GM21447 (cell line): Measurements from ENCODE around the gene ZNHIT2.
"Not testable (repeated sequence)": the region's sequence is repeated elsewhere in the genome, so short reads cannot be mapped to it uniquely, and the experiment has no call there.

Source experiments
- ATAC-seq: cut with Tn5 transposase; IDR thresholded peaks from one replicate; pipeline ENCODE4 v1.9.1; 2021; ENCODE audit not compliant: unreplicated experiment

ZNHIT2 gene

DNA sequence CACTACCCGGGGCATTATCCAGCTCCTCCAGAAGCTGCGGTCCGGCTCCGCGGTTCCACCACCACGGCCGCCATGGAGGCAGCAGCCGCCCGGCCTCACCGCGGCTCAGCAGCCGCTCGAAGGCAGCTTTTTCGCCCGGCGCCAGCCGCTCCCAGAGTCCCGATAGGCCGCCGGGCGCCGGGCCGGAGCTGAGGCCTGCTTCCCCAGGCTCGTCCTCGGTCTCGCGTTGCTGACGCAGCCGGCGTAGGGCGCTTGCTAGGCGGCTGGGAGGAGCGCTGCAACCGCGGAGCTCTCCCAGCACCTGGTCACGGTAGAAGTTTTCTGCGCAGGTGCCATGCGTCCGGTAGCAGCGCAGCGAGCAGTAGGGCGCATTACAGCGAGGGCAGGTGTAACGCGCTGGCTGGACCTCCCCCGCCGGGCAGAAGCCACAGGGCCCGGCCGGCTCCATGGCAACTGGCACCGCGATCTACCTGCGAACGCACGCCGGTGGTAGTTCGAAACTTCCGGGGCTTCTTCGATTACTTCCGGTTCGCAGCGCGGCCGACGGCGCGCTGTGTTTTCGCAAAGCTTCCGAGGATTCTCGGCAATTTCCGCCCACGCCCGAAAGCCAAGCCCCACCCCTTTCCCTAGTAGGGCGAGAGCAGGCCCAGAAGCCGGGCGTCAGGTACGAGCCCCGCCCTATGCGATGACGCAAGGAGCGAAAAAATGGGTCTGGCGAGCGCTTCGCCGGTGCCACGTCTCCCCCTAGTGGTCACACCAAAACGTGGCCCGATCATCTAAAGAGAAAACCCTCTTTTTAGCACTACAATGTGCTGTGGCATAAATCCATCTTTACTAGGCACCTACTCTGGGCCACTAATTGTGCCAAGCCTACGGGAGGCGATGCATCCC, at the start of gene ZNHIT2:
ZNHIT2 (minus strand) TSS at position 496 of the 891 bp plus-strand sequence; CDS start at position 448, 48 bp downstream.
- ATAC-seq, result peak; percentile 57

DNA sequence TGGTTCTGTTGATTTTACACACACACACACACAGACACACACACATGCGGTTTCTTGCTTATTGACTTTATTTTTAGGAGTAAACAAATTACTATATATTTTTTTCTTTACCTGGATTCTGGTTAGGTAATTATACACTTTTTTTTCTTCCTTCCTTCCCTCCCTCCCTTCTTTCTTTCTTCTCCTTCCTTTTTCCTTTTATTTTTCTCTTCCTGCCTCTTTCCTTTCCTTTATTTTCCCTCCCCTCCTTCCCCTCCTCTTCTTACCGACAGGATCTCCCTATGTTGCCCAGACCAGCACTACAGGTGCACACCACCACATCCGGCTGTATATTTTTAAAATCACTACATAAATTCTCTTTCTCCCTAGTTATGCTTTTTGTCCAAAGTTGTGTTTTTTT, 49.4 kb upstream of the ZNHIT2 start:
- no peak for ATAC-seq

DNA sequence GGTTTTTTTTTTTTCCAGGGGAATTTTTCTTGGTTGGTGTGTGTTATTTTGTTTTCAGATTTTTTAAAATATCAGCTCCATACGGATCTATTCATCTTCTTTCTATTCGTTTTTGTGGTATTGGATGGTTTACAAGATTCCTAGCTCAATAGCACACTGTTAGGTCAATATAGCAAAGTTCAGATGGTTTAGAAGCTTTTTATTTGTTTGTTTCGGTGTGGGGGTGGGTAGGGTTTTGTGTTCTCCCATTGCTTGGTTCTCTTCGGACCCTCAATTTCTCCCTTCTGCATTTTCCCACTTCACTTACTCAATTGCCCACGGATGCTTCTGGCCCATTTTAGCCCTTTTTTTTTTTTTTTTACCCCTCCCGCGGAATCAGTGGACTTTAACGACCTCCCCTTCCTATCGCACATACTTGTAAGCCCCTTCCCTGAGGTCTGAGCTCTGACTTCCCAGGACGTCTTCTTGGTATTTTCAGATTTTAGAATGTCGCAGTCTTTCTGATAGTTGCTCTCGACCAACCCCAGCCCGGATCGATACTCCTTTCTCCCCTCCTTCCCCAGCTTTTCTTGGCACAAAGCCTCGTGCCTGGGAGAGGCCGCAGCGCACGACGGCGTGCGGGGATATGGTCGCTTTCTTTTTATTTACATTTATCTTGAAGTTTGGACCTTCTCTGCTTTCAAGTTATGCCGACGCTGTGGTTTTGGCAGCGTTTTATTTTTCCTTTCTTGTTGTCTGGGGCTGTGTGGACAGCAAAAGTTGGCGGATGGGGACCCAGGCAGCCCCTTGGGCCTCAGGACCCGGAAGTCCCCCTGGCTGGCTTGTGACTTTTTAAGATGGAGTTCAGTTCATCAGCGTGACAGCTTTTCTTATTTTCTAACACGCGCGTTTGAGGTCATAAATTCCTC, 48.2 kb upstream of the ZNHIT2 start:
- ATAC-seq, result no peak

DNA sequence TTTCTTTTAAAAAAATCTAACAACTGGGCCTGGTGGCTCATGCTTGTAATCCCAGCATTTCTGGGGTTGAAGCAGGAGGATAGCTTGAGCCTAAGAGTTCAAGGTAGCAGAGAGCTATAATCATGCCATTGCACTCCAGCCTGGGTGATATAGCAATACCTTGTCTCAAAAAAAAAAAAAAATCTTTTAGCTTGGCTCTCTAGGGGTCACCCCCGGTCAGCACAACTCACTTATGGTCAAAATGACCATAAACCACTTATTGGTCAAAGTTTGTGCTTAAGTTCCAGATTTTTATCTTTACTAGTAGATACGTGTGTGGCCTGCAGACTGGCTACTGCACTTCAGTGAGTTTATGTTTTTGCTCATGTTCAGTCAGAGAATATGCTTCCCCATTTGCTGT, 46.2 kb upstream of the ZNHIT2 start:
- no peak for ATAC-seq

DNA sequence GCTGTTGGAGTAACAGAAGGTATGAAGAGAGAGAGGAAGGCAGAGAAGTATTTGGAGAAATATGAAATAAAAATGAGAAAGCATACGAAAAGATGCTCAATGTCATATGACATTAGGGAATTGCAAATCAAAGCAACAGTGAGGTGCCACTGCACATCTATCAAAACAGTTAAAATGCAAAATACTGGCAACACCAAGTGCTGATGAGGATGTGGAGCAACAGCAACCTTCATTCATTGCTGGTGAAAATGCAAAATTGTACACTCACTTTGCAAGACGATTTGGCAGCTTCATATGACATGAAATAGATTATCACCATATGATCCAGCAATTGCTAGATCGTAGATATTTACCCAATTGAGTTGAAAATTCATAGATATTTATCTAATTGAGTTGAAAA, 43.1 kb upstream of the ZNHIT2 start:
- no peak for ATAC-seq

DNA sequence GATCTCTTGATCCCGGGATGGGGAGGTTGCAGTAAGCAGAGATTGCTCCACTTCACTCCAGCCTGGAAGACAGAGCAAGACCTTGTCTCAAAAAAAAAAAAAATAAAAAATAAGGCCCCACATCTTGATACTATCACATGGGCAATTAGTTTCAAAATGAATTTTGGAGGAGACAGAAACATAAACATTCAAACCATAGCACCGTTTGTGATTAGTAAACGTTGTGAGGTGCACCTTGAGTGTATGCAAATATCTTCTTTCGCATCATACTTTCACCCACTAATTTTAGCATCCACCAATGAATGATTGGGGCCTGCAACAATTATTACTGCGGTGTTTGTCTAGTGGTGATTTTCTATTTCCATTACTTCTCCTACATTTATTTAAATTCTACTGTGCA, 41.5 kb upstream of the ZNHIT2 start:
- peak; percentile 83 for ATAC-seq

DNA sequence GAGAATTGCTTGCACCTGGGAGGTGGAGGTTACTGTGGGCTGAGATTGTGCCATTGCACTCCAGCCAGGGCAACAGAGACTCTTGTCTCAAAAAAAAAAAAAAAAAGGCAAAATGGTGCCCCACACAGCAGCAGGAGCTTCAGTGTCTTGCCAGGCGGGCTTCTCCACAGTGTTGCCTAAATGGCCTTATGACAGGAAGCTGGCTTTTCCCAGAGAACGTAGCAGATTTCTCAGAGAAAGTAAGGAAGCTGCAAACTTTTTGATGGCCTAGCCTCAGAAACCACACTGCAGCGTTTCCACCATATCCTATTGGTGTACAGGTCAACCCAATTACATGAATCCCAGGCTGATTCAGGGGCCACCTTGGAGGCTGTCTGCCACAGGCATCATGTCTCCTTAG, 39.8 kb upstream of the ZNHIT2 start:
- ATAC-seq, result no peak

DNA sequence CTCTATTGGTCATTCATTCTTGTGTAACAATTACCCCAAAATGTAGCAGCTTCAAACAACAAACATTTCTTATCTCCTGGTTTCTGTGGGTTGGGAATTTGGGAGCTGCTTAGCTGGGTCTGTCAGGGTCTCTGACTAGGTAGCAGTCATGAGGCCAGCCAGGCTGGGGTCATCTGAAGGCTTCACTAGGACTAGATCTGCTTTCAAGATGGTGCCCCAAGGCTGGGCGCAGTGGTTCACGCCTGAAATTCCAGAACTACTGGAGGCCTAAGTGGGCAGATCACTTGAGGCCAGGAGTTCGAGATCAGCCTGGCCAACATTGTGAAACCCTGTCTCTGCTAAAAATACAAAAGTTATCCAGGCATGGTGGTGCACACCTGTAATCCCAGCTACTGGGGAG, 39.4 kb upstream of the ZNHIT2 start:
- ATAC-seq, result no peak

DNA sequence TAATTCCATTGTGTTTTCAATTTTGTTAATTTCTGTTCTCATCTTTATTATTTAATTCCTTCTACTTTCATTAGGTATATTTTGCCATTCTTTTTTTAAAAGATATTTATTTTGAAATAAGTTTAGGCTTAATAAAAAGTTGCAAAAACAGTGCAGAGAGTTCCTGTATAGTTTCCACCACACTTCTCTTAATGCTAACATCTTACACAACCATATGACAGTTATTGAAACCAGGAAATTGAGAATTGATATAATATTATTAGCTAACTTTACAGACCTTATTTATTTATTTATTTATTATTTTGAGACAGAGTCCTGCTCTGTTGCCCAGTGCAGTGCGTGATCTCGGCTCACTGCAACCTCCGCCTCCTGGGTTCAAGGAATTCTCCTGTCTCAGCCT, 38.8 kb upstream of the ZNHIT2 start:
- ATAC-seq, result no peak

DNA sequence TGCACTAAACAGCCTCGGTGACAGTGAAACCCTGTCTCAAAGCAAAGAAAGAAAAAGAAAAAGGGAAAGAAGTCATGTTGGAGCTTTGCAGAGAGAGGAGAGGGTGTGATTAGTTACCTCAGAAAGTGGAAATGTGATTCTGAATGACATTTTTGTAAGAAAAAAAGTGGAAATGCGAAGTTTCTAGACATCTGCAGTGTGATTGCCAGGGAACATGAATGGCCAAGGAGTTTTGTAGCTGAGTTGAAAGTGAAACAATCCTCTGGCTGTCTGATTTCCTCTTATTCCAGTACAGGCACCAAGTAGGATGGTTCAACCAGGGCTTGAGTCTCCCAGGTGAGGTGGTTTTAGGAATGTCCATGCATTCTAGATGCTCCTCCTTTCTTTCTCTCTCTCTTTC, 34.6 kb upstream of the ZNHIT2 start:
- no peak for ATAC-seq

DNA sequence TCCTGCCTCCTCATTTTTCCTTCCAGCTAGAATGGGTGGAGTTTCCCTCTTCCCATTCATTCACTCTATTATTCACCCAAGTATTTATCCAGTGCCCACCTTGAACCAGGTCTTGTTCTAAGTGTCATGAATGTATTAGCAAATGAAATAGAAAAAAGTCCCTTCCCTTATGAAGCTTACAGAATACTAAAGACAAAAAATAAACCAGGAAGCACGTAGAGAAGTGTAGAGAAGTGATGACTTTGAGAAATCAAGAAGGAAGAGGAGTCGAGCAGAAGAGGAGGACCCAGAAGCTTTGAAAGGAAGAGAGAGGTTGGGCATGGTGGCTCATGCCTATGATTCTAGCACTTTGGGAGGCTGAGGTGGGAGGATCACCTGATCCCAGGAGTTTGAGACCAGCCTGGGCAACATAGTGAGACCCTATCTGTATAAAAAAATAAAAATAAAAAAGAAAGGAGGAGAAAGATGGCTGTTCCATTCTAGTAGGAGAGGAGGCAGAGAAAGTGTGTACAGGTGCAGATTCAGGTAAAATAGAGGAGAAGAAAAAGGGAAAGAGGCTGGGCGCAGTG, 33.9 kb upstream of the ZNHIT2 start:
- no peak for ATAC-seq

DNA sequence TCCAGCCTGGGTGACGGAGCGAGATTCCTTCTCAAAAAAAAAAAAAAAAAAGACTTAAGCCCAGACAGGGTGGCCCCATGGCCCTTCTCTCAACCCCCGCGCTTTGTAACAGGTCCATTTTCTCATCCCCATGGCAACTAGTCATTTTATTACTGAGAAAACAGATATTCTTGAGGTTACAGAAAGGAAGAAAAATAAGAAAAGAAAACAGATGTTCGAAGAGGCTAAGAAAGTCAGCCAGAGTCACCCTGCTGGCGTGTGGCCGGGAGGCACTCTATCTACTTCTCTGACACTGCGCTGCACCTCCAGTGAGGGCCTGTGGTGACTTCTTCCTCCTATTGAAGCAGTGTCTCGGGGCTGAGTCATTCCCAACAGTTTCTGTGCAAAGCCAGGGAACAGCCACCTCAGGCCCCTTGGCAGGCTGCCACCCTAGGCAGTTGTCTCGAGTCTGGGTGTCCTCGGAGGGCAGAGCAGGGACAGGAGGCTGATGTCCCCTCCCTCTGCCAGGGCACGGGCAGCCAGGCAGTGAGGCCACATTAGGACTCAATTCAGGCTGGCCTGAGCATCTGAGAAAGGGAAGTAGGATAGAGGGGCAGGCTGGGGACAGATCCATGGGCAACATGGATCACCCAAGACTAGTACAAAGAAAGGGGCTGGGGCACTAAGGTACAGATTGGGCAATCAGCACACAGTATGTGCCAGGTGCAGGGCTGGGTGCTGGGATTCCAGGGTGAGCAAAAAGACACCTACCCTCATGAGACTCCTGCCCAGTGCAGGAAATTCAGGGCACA, 33.2 kb upstream of the ZNHIT2 start:
- peak; percentile 48 for ATAC-seq

DNA sequence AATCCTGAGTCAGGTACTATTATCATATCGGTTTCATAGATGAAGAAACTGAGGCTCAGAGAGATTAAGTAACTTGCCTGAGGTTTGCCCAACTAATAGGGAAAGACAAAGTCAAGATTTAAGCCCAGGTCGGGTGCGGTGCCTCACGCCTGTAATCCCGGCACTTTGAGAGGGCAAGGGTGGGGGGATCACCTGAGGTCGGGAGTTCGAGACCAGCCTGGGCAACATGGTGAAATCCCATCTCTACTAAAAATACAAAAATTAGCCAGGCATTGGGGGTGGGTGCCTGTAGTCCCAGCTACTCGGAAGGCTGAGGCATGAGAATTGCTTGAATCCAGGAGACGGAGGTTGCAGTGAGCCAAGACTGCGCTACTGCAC, 32.6 kb upstream of the ZNHIT2 start:
- ATAC-seq, result not testable (repeated sequence)

DNA sequence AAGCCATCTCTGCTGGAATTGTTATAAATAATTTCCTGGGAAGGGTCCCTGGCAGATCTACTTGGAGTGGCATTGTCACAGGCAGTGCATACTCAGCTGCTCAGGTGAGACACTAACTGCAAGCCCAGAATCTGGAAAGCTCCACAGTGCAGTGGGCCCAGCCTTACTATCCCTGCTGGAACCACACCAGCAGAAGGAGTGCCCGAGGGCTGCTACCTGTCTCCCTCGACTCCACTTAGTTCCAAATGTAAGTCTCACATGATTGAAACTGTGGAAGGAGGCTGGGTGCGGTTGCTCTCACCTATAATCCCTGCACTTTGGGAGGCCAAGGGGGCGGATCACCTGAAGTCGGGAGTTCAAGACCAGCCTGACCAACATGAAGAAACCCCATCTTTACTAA, 31.2 kb upstream of the ZNHIT2 start:
- no peak for ATAC-seq

DNA sequence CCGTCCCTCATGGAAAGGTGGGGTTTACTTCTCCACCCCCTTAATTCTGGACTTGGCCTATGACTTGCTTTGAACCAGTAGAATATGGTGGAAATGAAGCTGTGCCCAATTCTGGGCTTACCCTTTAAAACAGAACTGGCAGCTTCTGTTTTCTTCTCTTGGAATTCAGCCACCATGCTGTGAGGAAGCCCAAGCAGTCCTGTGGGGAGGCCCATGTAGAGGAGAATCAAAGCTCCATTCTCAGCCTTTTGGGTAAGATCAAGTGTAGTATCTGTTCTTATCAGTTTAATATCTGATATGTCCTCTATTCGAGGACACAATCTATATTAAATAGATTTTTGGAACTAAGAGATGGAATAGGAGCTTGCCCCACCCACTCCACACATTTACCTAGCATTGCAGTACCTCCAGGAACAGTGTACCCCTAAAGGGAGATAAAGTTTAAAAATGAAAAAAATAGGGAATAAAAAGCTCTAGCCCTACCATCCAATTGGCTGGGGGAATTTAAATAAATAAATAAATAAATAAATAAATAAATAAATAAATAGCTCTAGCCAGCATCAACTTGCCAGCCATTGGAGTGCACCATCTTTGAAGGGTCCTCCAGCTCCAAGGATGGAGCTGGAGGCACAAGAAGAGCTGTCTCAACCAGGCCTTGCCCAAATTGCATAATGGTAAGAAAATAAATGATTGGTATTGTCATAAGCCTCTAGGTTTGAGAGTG, 30.0 kb upstream of the ZNHIT2 start:
- no peak for ATAC-seq

DNA sequence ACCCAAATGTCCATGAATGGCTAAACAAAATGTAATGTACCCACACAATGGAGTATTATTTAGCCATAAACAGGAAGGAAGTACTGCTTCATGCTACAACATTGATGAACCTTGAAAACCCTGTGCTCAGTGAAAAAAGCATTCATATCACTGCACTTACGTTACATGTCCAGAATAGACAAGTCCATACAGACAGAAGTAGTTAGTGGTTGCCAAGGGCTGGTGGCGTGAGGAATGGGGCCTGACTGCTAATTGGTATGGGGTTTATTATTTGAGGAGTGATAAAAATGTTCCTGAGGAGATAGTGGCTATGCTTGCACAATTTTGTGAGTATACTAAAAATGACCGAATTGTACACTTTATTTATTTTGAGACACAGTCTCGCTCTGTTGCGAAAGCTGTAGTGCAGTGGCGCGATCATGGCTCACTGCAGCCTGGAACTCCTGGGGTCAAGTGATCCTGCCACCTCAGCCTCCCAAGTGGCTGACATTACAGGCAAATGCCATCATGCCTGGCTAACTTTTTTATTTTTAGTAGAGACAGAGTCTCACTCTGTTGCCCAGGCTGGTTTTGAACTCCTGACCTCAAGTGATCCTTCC, 24.5 kb upstream of the ZNHIT2 start:
- ATAC-seq, result no peak

DNA sequence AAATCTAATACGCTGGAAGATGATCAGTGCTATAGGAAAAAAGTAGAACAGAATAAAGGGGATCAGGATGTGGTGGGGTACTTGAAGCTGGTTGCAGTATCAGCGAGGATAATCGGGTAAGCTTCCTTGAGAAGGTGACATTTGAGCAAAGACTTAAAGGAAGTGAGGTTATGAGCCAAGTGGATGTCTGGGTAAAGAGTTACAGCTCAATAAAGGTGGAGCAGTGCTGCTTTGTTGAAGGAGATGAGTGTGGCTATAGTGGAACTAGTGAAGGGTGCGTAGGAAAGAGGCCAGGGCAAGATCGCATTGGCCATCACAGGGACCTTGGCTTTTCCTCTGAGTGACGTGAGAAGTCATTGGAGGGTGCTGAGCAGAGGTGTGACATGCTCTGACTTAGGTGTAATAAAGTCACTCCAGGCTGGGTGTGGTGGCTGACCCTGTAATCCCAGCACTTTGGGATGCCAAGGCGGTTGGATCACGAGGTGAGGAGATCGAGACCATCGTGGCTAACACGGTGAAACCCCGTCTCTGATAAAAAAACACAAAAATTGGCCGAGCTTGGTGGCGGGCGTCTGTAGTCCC, 19.1 kb upstream of the ZNHIT2 start:
- no peak for ATAC-seq

DNA sequence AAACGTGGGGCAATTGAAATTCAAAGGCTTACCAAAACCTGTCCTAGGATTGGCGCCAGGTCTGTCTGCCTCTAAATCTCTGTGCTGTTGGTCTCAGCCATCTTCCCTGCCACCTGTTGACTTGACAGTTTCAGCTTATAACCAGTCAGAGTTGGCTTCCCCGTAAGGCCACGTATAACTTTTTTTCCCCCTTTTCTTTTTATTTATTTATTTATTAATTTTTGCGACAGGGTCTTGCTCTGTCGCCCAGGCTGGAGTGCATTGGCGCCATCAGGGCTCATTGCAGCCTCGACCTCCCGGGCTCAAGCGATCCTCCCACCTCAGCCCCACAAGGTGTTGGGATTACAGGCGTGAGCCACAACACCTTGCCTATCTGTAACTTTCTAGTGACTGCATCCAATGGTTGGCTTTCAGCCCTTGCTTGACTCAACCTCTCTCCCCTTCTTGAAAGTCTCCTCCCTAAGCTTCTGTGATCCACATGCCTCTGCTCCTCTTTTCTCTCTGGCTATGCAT, 18.2 kb upstream of the ZNHIT2 start:
- no peak for ATAC-seq

DNA sequence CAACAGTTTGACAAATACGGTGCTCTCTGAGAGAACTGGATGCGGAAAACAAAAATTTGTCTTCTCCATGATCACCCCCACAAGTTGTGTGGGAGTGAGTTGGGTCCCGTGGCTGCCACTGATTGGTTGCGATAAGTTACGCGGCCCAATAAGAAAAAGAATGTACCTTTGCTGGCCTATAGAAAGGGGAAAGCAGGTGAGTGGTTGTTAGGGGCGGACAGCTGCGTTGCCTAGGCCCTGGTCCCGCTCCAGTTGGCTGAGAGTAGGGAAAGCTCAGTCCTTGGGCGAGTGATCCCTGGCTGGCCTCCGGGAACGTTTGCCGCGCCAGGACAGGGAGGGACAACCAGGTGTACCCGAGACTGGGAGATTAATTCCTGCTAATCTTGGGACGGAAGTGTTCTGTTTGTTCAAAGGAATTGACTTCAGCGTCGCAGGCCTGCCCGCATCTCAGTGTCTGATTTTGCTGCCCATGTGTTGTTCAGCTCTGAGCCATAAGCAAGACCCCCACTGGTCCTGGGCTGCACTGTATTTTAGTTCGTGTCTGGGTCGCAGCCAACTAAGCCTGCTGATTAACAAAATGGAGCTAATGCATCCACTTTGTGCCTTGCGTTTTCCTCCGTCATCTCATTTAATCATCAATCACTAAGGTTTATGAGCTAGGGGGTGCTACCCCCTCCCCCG, 17.6 kb upstream of the ZNHIT2 start:
- ATAC-seq, result peak; percentile 68
